RWPE2 (cell line): ENCODE results near the gene SLC13A2.

Experiments used
- ATAC-seq: fragments of 200-7000 bp; cut with Tn5 transposase; 3 replicates; pipeline ENCODE4 v1.9.1; 2021; ENCODE audit warnings: low read depth
- DNase-seq: peaks from one replicate; pipeline ENCODE4 v3.0.0-alpha.2; 2020; ENCODE audit warnings: low spot score
- H3K27ac ChIP-seq: fragments of 450-650 bp; 2 replicates; pipeline ENCODE4 v1.5.1; 2017; ENCODE audit warnings: mild to moderate bottlenecking; ENCODE audit not compliant: poor library complexity, severe bottlenecking
- H3K27me3 ChIP-seq: fragments of 250-450 bp; sonication (Bioruptor Pico); 2 replicates; pipeline ENCODE4 v1.5.1; 2021; ENCODE audit warnings: mild to moderate bottlenecking, moderate library complexity; ENCODE audit not compliant: insufficient read depth, poor library complexity, severe bottlenecking
- H3K36me3 ChIP-seq: fragments of 250-450 bp; sonication (Bioruptor Pico); 2 replicates; pipeline ENCODE4 v1.5.1; 2020; ENCODE audit warnings: low read depth, mild to moderate bottlenecking, moderate library complexity
- H3K4me1 ChIP-seq: fragments of 250-450 bp; sonication (Bioruptor Pico); 2 replicates; pipeline ENCODE4 v1.5.1; 2021; ENCODE audit warnings: mild to moderate bottlenecking, moderate library complexity; ENCODE audit not compliant: insufficient read depth, poor library complexity, severe bottlenecking
- H3K4me3 ChIP-seq: fragments of 250-450 bp; sonication (Bioruptor Pico); 2 replicates; pipeline ENCODE4 v1.5.1; 2021; ENCODE audit warnings: mild to moderate bottlenecking, moderate library complexity; ENCODE audit not compliant: severe bottlenecking
- H3K9me3 ChIP-seq: fragments of 250-450 bp; sonication (Bioruptor Pico); 2 replicates; pipeline ENCODE4 v1.5.1; 2021; ENCODE audit warnings: mild to moderate bottlenecking, moderate library complexity; ENCODE audit not compliant: severe bottlenecking
- CTCF ChIP-seq: fragments of 450-650 bp; IDR thresholded peaks from one replicate; pipeline ENCODE4 v1.5.1; 2017; ENCODE audit warnings: mild to moderate bottlenecking, moderate library complexity; ENCODE audit not compliant: poor library complexity, severe bottlenecking

The SLC13A2 gene

GRCh38 chr17:28500712-28501379 lies 27.4 kb downstream of the SLC13A2 start:
- ATAC-seq (no peak), DNase-seq (no peak)
- H3K9me3 ChIP-seq, result no peaks in the 10 kb centered on the region
- H3K27ac ChIP-seq, result no peak overlapping the region
- no peak for TF ChIP-seq CTCF
- no peaks in the 10 kb centered on the region for H3K27me3 ChIP-seq
- no peaks in the 10 kb centered on the region for H3K36me3 ChIP-seq
- no peak overlapping the region for H3K4me3 ChIP-seq
- peaks cover 5% of the 10 kb centered on the region for H3K4me1 ChIP-seq

- no peak overlapping the region for H3K27ac ChIP-seq
- H3K4me3 ChIP-seq, result no peak overlapping the region
- no peaks in the 10 kb centered on the region for H3K36me3 ChIP-seq
- H3K4me1 ChIP-seq, result peaks cover 12% of the 10 kb centered on the region
- DNase-seq (no peak), ATAC-seq (no peak)
- TF ChIP-seq CTCF, result no peak
- no peaks in the 10 kb centered on the region for H3K9me3 ChIP-seq
- no peaks in the 10 kb centered on the region for H3K27me3 ChIP-seq
Observed at GRCh38 chr17:28501421-28502284, 28.2 kb downstream of the SLC13A2 start.

- no peak for ATAC-seq
- Histone ChIP-seq H3K27ac (no peak overlapping the region), H3K9me3 (no peaks in the 10 kb centered on the region), H3K4me1 (peaks cover 27% of the 10 kb centered on the region), H3K36me3 (no peaks in the 10 kb centered on the region), H3K27me3 (no peaks in the 10 kb centered on the region), H3K4me3 (no peak overlapping the region)
- DNase-seq, result no peak
- no peak for TF ChIP-seq CTCF
Observed at GRCh38 chr17:28503420-28503819, 30.0 kb downstream of the SLC13A2 start.

- H3K36me3 ChIP-seq, result no peaks in the 10 kb centered on the region
- peak; percentile 47 for ATAC-seq
- DNase-seq, result no peak
Observed at GRCh38 chr17:28505986-28506665, 32.7 kb downstream of the SLC13A2 start, which contains the start of gene FOXN1. TSS of gene FOXN1 (plus strand) at chr17:28506348. CDS start at chr17:28523970, 17,622 bp downstream.

More at GRCh38 chr17:28505986-28506665, 32.7 kb downstream of the SLC13A2 start, which contains the start of gene FOXN1:
- Histone ChIP-seq H3K4me1 (peaks cover 29% of the 10 kb centered on the region), H3K9me3 (no peaks in the 10 kb centered on the region), H3K27ac (no peak within 1 kb of the TSS), H3K4me3 (no peak within 1 kb of the TSS), H3K27me3 (no peaks in the 10 kb centered on the region)
- no peak for TF ChIP-seq CTCF
